ENCODE results near the gene ATG4B.
"Not testable (repeated sequence)": the region's sequence is repeated elsewhere in the genome, so short reads cannot be mapped to it uniquely, and the experiment has no call there.

The ATG4B gene

DNA sequence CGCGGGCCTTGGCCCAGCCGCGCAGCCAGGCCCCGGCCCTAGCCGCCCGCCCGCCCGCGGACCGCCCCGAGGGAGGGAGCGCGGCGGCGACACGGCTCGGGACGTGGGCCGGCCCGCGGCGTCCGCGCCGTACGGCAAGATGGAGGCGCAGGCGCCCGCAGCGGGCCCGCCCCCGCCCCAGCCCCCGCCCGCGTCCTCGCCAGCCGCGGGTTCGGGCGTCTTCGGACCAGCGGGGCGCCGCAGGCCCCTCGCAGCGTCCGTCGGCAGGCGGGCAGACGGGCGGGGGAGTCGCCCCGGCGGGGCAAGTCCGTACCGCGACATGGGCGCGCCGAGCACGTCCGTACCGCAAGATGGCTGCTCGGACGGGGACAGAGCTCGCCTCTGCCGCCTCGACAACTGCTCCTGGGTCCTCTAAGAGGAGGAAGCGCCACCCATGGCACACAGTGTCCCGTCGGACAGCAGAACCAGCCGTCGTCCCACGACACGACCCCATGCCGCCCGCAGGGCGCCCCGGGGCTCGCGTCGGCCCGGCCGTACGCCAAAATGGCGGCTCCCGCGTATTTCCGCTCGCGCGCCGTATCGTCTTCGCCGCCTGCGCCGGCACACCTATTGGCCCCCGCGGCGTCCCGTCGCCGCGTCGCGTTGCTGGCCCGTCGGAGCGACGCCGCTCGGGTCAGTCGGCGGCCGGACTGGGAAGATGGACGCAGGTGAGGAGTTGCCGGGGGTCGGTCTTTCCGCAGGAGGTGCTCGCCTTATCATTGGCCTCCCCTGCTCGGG is at the start of gene ATG4B, which contains the start of gene THAP4:
TSS of gene ATG4B (plus strand) at position 676 of the 777 bp plus-strand sequence. CDS start at position 698, 22 bp downstream.
TSS of gene THAP4 (minus strand) at position 141 of the 777 bp plus-strand sequence. CDS start 141 bp downstream, outside the sequence.
- DNase-seq, result peak; percentile 89 to 96 (median 93)

DNA sequence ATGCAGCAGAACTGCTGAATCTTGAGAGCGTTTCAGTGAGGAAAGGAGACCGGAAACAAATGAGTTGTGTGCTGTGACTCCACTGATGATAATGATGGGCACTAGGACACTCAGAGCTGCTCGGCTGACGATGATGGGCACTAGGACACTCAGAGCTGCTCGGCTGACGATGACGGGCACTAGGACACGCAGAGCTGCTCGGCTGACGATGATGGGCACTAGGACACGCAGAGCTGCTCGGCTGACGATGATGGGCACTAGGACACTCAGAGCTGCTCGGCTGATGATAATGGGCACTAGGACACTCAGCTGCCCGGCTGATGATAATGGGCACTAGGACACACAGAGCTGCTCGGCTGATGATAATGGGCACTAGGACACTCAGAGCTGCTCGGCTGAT is 47.6 kb upstream of the ATG4B start:
- not testable (repeated sequence) for DNase-seq

DNA sequence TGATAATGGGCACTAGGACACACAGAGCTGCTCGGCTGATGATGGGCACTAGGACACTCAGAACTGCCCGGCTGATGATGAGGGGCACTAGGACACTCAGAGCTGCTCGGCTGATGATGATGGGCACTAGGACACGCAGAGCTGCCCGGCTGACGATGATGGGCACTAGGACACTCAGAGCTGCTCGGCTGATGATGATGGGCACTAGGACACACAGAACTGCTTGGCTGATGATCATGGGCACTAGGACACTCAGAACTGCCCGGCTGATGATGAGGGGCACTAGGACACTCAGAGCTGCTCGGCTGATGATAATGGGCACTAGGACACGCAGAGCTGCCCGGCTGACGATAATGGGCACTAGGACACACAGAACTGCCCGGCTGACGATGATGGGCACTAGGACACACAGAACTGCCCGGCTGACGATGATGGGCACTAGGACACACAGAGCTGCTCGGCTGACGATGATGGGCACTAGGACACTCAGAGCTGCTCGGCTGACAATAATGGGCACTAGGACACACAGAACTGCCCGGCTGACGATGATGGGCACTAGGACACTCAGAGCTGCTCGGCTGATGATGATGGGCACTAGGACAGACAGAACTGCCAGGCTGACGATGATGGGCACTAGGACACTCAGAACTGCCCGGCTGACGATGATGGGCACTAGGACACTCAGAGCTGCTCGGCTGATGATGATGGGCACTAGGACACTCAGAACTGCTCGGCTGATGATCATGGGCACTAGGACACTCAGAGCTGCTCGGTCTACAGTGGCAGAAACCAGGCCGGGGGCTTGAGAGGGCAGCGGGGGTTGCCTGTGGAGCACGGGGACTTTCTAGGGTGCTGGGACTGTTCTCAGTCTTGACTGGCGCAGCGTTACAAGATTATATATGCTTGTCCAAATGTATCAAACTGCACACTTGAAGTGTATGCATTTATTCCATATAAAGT is 46.7 kb upstream of the ATG4B start:
- not testable (repeated sequence) for DNase-seq

DNA sequence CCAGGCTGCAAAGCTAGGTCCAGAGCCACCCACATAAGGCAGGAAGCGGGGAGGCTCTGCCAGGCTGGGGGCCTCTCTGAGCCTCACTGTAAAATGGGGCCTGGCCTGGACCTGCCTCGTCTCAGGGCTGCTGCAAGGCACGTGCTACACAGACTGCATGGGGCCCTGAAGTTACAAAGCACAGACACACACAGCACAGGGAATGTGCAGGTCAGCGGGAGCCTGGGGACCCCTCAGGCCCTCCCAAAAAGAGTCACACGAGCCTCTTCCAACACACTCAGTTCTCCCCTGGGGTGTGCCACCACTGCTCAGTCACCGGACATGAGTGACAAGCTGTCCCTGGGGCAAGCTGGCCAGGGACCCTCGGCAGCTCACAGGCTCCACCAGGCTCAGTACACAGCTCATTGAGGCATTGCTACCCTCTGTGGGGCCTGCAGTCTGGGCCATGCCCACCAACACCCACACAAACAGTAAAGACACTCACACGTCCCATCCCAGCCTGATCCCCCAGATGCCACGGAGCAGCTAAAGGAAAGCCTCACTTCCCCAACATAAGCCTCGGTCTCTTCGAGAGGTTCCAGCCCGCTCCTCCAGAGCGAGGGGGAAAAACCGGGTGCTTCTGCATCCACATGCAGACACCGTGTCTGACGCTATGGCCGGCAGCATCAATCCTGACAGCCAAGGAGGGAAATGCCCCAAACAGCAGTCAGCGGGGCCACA is 45.2 kb upstream of the ATG4B start:
- DNase-seq, result no peak

DNA sequence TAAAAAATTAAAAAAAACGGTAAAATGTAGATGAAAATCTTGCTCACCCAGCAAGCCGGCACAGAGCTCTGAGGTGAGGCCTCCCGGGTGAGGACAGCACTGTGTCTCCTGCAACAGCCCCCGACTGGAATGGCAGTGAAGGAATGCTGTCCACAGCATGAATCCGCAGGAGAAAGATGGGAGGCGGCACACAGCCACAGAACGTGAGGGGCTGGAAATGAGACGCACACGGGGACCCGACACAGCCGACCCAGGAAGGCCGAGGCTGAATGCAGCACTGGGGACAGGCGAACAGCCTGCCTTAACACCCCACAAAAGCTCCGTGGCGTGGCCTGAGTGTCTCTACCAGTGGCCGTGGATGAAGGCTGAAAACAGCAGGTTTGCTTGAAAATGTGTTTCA is 44.2 kb upstream of the ATG4B start:
- DNase-seq, result no peak

DNA sequence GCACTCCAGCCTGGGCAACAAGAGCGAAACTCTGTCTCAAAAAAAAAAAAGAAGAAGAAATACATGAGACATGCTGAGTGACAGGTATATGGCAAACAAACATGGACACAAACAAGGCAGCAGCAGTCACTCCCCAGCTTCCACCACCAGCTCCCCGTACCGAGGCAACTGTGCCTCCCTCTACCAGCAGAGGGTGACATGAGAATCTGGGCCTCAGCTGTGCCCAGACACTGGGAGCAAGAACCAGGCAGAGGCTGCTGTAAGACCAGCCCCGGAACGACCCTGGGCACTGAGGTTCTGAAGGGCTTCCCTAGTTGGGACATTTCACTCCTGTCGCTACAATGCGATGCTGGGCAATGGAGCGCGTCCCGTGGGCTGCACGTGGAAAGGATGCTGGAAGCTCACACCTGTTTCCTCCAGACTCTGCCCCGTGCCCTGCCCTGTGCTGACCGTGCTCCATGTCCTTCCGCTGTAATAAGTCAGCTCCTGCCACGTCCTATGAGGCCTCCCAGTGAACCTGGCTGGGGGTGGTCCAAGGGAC is 41.8 kb upstream of the ATG4B start:
- DNase-seq, result no peak

DNA sequence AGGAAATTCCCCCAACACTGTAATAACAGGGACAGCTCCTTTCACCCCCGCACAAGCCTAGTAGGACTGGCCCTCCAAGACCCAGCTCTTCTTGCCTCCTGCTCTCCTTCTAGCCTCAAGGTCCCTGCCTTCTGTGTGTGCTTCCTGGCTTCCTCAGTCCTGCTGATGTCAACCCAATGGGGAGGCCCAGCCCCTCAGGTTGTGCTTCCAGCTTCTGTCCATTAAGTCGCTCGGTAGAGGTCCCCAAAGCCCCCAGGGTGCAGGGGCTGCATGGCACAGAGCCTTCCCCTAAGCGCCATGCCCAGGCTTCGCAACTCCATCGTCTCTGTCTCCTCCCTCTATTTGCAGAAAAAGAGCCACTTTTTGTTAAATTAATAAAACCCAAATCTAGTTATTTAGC is 39.9 kb upstream of the ATG4B start:
- DNase-seq, result no peak

DNA sequence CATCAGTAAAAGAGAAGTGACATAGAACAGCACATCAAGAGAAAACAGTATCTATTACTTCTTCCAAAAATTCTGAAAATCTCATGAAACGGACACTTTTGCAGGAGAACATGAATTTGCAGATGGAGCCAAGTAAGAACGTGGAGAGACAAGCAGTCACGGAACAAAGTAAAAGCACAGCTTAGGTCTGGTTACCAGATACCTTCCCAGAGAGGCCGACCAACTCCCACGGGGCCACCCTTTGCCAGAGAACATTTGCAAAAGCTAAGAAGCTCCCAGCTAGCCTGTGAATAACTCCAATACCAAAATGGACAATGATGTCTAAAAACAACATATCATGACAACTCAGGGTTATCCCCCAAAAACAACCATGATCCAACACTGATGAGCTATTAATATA is 39.4 kb upstream of the ATG4B start:
- DNase-seq, result no peak

DNA sequence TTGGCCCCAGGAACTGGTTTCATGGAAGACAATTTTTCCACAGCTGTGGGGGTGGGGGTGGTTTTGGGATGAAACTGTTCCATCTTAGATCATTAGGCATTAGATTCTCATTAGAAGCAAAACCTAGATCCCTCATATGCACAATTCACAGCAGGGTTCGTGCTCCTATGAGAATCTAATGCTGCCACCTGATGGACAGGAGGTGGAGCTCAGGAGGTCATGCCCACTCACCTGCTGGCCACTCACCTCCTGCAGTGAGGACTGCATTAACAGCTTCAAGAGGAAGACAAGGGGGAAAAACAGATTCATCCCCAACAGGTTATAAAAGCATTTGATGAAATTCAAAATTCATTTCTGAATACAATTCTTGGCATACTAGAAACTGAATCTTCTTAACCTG is 39.0 kb upstream of the ATG4B start:
- no peak for DNase-seq

DNA sequence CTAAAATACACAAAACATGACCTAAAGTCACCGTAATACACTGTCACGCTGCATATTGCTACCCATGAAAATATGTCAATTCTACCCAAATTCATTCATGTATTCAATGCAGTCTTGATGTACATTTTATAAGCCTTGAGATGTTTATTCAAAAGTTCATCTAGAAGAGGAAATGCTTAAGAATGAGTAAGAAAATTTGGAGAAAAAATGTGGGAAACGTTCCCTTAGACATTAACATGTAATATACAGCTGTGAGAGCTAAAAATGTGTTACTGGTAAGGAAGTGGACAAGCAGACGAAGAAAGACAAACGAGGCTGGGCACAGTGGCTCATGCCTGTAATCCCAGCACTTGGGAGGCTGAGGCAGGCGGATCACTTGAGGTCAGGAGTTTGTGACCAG is 37.9 kb upstream of the ATG4B start:
- DNase-seq, result no peak

DNA sequence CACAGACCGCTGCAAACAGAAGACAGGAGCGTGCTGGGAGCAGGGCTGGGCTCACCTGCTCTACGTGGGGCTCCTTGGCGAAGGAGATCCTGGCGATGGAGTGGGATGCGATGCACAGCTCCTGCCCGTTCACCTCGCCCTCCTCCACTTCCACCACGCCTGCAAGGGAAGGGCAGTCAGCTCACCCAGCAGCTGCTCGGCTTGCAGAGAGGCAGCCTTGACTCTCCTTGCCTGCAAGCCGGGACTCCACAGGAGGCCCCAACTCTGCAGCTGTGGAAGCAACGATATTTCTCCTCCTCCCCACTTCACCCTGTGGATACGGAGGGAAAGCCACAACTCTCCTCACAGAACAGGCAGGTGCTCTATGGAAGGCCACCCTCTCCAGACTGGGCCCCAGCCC is 35.7 kb upstream of the ATG4B start:
- no peak for DNase-seq

DNA sequence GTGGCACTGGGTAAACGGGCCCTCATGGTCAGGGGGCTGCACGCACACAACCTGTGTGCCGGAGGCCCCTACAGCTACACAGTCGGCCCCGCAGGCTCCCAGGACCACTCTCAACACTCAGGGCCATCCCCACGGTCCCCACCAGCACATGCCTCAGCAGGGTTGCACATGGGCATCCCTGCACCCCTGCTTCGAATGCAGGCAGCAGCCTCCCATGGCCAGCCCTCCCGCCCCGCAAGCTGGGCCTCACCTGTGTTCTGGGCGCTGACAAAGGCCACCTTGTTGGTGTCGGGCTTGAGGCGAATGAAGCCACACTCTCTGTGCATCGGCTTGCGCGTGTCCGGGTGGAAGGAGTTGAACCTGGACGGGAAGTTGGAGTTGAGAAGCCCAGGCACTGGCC is 34.8 kb upstream of the ATG4B start:
- DNase-seq, result no peak

DNA sequence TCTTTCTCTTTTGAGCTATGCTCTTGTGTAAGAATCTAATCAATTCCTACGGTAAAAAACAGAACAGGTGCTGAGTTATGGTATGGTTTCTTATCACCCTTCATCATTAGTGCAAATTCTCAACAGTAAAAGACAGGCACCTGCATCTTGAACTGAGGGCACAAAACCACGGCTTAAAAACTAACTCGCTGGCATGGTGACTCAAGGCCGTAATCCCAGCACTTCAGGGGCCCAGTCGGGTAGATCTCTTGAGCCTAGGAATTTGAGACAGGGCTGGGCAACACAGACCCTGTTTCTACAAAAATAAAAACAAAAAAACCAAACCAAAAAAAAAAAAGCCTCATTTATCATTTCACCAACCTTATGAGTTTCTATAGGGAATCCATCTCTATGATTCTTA is 33.8 kb upstream of the ATG4B start:
- DNase-seq, result no peak

DNA sequence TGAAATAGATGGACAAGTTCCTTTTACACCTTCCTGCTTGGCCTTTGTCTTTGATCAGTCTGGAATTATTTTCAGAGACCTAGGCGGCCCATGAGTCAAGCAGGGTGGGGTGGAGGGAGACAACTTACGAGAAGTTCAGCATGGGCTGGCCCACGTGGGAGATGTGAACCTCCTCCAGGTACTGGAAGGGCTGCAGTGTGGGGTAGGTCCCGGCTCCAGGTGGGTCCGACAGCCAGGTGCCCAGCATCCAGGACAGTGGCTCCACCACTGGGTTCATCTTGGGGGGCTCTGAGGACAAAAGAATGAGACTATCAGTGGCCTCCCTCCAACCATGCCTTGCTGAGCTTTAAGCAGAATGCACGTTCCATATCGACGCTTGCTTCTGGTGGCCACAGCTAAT is 31.3 kb upstream of the ATG4B start:
- no peak for DNase-seq

DNA sequence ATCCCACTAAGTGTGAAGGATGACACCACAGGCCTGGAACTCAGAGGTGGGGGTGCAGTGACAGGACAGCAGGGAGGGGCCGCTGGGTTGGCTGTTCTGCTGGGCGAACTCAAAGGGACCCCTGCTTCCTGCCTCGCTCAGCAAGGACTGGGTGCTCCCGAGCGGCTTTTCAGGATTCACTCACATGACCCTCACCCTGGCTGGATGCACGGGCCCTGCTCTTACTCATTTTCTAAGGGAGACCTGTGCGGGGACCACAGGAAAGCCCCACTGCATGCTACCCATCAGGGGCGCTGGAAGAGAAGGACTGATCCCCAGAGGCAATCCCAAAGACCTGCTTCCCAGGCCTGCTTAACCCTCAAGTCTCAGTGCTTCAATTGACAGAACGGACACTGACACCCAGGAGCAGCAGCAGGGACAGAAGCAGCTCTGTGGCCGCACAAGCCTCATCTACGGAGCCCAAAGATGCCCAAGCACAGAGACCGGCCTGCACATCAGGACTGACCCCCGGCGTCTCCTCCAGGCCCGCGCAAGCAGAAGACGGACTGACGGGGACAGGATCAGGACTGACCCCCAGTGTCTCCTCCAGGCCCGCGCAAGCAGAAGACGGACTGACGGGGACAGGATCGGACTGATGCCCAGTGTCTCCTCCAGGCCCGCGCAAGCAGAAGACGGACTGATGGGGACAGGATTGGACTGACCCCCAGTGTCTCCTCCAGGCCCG is 30.2 kb upstream of the ATG4B start:
- DNase-seq, result no peak

DNA sequence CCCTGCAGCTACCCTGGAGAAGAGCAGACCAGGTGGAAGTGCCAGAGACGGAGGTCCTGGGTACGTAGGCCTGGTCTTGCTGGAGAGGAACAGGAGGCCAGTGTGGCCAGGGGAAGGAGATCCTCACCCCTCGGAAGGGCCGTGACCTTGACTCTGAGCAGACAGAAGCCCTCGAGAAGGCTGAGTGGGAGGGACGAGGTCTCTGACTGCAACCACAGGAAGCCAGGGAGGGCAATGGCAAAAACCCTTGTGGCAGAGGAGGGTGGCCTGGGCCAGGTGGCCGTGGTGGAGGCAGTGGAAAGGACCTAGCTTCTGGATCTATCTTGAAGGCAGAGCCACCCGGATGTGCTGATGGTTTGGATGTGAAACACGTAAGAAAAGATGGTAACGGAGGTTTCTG is 28.6 kb upstream of the ATG4B start:
- peak in 1 of 3 donors; percentile 15 for DNase-seq

DNA sequence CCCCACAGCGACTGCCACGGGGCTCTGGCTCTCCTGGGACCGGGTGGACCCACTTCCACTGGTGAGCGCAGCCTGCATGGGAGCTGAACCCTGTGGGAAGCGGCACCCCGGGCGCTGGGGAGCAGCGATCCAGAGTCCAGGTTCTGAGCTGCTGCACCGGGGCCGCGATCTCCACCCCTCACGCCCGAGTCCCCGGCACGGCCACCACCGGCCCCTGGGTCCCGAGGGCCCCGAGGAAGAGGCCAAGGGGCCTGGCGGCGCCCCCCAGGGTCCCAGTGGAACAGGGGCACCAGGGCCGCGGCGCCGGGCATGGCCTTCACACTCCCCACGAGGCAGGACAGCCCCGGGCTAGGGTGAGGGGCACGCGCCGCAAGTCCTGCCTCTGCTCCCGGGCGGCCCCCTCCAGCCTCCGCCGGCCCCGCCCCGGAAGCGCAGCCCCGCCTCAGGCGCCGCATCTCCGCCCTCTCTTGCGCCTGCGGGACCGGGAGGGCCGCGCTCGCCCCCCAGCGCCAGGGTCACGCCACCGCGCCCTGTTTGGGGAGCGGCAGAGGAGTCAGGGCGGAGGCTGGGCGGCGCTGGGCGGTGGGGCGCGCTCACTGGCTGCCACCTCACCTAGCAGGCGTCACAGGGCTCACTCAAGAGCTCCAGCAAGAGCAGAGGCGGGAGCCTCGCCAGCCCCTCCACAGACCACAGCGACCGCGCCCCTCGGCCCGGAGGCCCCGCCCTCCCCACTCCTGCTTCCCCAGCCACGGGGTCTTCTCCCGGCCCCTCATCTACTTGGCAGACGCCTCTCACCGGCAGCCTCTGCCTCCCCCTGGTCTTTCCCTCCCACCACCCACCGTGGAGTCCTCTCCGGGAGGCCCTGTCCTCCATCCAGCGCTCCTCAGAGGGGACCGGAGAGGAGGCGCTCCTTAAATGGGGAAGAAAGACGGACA is 27.4 kb upstream of the ATG4B start:
- peak; percentile 85 to 93 (median 89) for DNase-seq

DNA sequence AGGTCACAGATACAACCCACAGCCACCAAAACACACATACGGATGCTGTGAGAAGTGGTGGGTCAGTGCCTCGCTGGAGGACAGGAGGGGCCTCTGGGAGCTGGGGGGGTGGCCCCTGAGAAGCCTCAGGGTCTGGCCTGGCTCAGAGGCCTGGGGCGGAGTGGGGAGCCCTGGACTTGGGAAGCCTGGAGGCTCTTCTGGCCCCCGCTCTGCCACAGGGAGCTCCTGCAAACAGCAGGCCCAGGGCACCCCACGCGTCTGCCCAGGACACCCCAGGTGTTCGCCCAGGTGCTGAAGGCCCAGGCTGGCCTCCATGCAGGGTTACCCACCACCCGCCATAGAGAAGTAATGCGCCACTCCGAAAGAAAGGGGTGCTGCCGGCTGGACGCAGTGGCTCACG is 26.4 kb upstream of the ATG4B start:
- no peak for DNase-seq

DNA sequence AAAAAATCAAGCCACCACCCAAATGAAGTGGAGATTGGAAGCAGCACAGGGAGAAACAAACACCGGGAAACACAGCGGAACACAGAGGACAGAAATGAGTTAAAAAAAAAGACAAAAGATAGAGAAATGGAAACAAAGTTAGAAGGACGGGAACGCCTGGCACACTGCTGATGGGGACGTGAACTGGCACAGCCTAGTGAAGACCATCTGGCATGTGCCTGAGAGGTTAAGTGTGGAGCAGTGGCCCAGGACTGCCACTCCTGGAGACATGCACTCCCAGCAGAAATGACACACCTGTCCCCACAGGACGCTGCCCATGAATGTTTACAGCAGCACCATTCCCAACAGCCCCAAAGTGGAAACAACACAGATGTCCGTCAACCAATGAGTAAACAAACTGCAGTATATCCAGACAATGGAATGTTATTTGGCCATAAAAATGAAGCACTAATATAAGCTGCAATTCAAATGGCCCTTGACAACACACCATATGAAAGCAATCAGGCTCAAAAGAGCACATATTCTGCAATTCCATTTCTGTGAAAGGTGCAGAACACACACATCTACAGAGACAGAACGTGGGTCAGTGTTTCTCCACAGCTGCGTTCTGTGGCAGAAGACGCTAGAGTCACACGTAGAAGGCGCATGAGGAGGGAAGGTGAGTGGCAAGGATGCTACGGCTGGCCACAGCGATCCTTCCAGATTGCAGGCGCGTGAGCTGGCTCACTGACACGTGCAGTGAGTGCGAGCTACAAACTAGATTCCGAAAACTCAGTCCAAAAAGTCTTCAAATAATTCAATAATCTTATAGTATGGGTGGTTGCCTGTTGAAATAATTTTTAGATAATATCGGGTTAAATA is 25.1 kb upstream of the ATG4B start:
- no peak for DNase-seq

All from suppressor macrophage treated with lipopolysaccharide for 1 hour (primary cell).